GM06990 (cell line): Measurements from ENCODE around the gene GABBR2.

Experiments
- DNase-seq: peaks from one replicate; pipeline ENCODE4 v3.0.0-alpha.2; 2011; ENCODE audit not compliant: insufficient read length; ENCODE audit errors: extremely low read depth
- H3K27me3 ChIP-seq: replicated peaks from 2 replicates; pipeline ENCODE4 v1.6.0; 2011; ENCODE audit warnings: low read length; ENCODE audit not compliant: control insufficient read depth, insufficient read depth
- H3K36me3 ChIP-seq: 2 replicates; pipeline ENCODE4 v1.5.1; 2011; ENCODE audit warnings: low read length; ENCODE audit not compliant: control insufficient read depth, insufficient read depth
- H3K4me3 ChIP-seq: replicated peaks from 2 replicates; pipeline ENCODE4 v1.5.1; 2011; ENCODE audit warnings: low read depth, mild to moderate bottlenecking, control low read depth, low read length
- TF ChIP-seq, protein P1 (sequence below): IDR thresholded peaks from 2 replicates; pipeline ENCODE4 v1.5.1; 2011; ENCODE audit warnings: low read length, control low read depth, mild to moderate bottlenecking, inconsistent platforms; ENCODE audit not compliant: insufficient read depth, poor library complexity, severe bottlenecking

Gene GABBR2

DNA sequence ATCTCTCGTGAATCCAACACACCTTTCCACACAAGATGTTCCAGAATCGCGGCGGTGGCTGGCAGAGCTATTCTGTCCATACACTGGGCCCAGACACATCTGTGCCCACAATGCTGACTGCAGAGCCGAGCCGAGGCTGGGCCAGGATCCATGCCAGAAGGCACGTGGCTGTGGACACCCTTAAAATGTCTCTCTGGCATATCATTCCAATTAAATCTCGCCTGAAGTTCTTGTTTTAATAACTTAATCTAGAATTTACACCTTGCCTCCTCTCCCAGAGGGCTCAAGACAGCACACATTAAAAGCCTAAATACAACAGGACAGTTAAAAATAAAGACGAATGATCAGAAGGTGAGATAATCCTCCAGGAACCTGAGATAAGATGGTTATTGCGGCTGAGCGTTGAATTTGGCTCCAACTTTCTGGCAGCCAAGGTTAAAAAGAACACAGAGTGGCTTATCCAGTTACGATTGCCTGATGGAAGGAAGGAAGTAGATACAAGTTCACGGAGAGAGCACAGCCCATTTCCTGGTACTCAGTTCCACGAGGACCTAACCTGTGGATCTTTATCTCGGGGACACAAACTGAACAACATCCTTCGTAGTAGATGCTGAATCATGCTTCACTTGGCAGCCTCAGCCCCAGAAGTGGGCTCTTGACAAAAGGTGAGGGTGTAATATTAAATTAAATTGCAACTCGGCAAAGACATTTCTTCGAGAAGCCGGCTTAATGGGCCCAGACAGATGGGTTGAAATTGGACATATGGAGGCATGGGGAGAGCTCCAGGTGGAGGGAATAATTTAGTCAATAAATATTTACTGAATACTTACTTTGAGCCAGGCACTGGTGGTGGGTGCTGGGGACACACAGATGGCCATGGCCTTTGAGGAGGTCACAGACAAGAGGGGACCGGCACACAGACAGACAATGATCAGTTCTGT is 367.3 kb downstream of the GABBR2 start:
- no peaks in the 10 kb centered on the region for H3K36me3 ChIP-seq
- no peak for DNase-seq
- TF ChIP-seq, protein P1, sequence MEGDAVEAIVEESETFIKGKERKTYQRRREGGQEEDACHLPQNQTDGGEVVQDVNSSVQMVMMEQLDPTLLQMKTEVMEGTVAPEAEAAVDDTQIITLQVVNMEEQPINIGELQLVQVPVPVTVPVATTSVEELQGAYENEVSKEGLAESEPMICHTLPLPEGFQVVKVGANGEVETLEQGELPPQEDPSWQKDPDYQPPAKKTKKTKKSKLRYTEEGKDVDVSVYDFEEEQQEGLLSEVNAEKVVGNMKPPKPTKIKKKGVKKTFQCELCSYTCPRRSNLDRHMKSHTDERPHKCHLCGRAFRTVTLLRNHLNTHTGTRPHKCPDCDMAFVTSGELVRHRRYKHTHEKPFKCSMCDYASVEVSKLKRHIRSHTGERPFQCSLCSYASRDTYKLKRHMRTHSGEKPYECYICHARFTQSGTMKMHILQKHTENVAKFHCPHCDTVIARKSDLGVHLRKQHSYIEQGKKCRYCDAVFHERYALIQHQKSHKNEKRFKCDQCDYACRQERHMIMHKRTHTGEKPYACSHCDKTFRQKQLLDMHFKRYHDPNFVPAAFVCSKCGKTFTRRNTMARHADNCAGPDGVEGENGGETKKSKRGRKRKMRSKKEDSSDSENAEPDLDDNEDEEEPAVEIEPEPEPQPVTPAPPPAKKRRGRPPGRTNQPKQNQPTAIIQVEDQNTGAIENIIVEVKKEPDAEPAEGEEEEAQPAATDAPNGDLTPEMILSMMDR: no peak
- H3K4me3 ChIP-seq: no peak overlapping the region
- H3K27me3 ChIP-seq: peaks cover 4% of the 10 kb centered on the region

DNA sequence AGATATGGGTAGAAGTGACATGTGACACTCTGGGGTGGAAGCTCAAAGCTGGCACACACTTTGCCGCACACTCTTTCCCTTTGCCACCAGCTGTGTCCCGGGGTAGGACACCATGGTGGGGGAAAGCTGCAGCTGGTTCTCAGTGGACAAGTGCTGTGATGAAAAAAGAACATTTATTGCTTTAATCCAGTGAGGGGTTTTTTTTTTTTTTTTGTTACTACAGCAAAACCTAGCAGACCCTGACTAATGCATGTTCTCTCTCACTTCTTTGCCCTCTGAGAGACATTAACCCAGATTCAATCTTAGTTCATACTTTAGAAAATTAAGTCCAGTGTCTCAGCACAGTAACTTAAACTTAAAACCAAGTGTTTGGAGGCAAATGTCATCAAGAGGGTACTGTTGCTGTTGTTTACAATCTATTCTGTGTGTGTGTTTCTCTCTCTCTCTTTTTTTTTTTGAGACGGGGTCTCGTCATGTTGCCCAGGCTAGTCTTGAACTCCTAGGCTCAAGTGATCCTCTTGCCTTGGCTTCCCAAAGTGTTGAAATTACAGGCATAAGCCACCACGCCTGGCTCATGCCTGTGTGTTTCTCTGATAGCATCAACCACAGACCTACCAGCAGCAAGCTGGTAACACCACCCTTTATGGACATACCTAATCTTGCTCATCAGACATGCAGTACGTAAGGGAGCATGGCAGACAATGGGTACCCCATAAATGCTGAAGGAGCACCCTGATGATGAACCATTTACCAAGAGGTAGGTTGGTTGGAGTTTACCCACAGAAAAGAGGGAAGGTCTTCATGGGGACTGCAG is 368.5 kb downstream of the GABBR2 start:
- TF ChIP-seq, protein P1: no peak
- no peaks in the 10 kb centered on the region for H3K36me3 ChIP-seq
- no peak for DNase-seq
- peaks cover 4% of the 10 kb centered on the region for H3K27me3 ChIP-seq
- no peak overlapping the region for H3K4me3 ChIP-seq

DNA sequence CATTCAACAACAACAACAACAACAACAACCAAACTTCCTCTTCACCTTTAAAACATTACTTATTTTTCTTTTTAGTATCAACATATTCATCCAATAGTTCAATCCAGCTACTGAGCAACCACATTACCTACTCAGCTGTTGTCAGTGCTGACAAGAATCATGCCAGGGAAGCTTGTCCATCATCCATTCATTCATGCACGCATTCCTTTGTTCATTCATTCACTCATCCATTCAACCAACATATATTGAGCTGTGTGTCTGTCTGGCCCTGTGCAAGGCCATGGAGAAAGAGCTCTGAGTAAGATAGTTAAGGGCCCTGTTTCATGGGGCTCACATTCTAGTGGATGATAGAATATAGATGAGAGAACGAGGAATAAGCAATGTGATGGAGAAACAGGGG is 373.1 kb downstream of the GABBR2 start:
- no peak for DNase-seq
- TF ChIP-seq, protein P1: no peak

DNA sequence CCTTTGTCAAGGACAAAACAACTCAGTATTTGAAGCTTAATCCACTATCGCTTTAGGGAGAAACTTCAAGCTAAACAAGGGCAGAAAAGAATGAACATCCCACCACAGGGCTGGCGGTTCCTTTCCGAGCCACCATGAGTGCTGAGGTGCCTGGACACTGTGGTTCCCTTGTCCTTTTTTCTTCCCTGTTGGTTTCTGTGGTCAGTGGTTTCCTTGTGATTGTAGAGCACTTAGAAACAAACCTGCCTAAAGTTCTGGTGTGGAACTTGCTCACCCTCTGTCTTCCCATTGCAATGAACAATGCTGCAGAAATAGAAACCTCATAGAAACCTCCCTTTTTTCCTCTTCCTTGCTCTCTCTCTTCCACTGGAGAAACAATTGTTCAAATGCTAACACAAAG is 373.9 kb downstream of the GABBR2 start:
- H3K36me3 ChIP-seq: no peaks in the 10 kb centered on the region
- TF ChIP-seq, protein P1: no peak
- no peak for DNase-seq
- peaks cover 5% of the 10 kb centered on the region for H3K27me3 ChIP-seq
- H3K4me3 ChIP-seq: no peak overlapping the region

More for the DNA sequence above, 373.1 kb downstream of the GABBR2 start:
- Histone ChIP-seq H3K27me3 (peaks cover 5% of the 10 kb centered on the region), H3K4me3 (no peak overlapping the region), H3K36me3 (no peaks in the 10 kb centered on the region)

DNA sequence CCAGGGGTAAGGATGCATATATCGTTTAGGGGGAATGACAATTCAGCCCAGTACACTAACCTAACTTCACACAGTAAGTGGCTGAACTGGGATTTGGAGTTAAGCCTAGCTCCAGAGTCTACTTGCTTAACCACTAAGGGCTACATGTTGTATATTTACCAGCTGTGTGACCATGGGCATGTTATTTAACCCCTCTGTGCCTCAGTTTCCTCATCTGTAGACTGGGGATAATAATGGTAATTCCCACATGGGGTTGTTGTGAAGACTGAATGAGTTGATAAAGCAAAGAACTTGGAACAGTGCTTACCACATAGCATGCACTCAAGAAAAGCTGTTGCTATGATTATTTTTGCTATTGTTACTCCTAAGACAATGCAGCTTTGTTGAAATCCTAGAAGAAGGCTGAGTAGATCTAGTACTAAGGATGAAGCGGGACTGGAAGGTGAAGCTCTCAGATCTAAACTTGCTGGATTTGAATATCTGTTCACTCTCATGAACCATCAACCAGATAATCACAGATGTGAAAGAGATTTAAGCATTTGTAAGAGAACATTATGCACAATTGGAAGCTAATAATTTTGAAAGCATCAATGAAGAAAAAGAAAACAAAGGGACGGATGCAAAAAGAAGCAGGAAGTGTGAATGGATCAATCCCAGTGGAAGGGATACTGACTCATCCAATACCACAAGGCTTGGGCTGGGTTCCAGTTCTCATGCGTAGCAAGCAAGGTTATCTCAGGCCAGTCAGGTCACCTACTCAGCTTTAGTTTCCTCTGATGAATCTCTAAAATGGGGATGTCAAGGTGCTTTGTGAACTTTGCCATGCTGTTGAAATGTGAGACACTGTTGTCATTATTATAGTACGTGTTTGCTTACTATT is 374.8 kb downstream of the GABBR2 start:
- Histone ChIP-seq H3K36me3 (no peaks in the 10 kb centered on the region), H3K4me3 (no peak overlapping the region), H3K27me3 (peaks cover 5% of the 10 kb centered on the region)
- TF ChIP-seq, protein P1: no peak
- no peak for DNase-seq
